Loucy (cell line): ENCODE data around the gene EPHA8.

Source experiments
- H2AFZ ChIP-seq: fragments of 200-600 bp; sonication (generic); 2 replicates; pipeline ENCODE4 v1.6.0; 2016; ENCODE audit warnings: antibody characterized with exemption, mild to moderate bottlenecking, low read length, moderate library complexity
- H3F3A ChIP-seq: fragments of 200-600 bp; 2 replicates; pipeline ENCODE4 v1.6.0; 2016; ENCODE audit warnings: antibody characterized with exemption, low read depth, mild to moderate bottlenecking
- H3K27me3 ChIP-seq: fragments of 200-600 bp; sonication (generic); 2 replicates; pipeline ENCODE4 v1.6.1; 2014; ENCODE audit warnings: low read length, mild to moderate bottlenecking; ENCODE audit not compliant: insufficient read depth, poor library complexity, severe bottlenecking
- H3K36me3 ChIP-seq: fragments of 200-600 bp; sonication (generic); 2 replicates; pipeline ENCODE4 v1.6.1; 2016; ENCODE audit warnings: low read length; ENCODE audit not compliant: insufficient read depth
- H3K4me1 ChIP-seq: fragments of 200-600 bp; sonication (generic); 2 replicates; pipeline ENCODE4 v1.5.1; 2014; ENCODE audit warnings: low read length, mild to moderate bottlenecking; ENCODE audit not compliant: insufficient read depth, poor library complexity, severe bottlenecking
- H3K4me2 ChIP-seq: fragments of 200-600 bp; sonication (generic); 2 replicates; pipeline ENCODE4 v1.6.0; 2014; ENCODE audit warnings: antibody characterized with exemption, low read length, low read depth, mild to moderate bottlenecking; ENCODE audit not compliant: poor library complexity, severe bottlenecking
- H3K4me3 ChIP-seq: fragments of 200-600 bp; sonication (generic); 2 replicates; pipeline ENCODE4 v1.5.1; 2014; ENCODE audit warnings: low read length, mild to moderate bottlenecking, mixed read lengths; ENCODE audit not compliant: poor library complexity, severe bottlenecking
- H3K79me2 ChIP-seq: fragments of 200-600 bp; sonication (generic); 2 replicates; pipeline ENCODE4 v1.6.1; 2014; ENCODE audit warnings: low read length; ENCODE audit not compliant: insufficient read depth
- H3K9ac ChIP-seq: fragments of 200-600 bp; sonication (generic); 2 replicates; pipeline ENCODE4 v1.6.0; 2014; ENCODE audit warnings: mild to moderate bottlenecking, low read depth, low read length, moderate library complexity; ENCODE audit not compliant: poor library complexity, severe bottlenecking
- H3K9me2 ChIP-seq: fragments of 200-600 bp; sonication (generic); replicated peaks from 2 replicates; pipeline ENCODE4 v1.6.1; 2016; ENCODE audit warnings: low read depth, low read length, mixed read lengths
- H3K9me3 ChIP-seq: fragments of 200-600 bp; sonication (generic); 2 replicates; pipeline ENCODE4 v1.6.1; 2014; ENCODE audit warnings: mild to moderate bottlenecking, antibody characterized with exemption, low read length, low read depth; ENCODE audit not compliant: insufficient read depth
- H4K20me1 ChIP-seq: fragments of 200-600 bp; sonication (generic); 2 replicates; pipeline ENCODE4 v1.6.0; 2014; ENCODE audit warnings: antibody characterized with exemption, low read length, mild to moderate bottlenecking; ENCODE audit not compliant: insufficient read depth, poor library complexity, severe bottlenecking
- CTCF ChIP-seq: fragments of 200-600 bp; sonication (generic); conservative IDR thresholded peaks from 2 replicates; pipeline ENCODE4 v1.5.1; 2014; ENCODE audit warnings: mild to moderate bottlenecking, antibody characterized with exemption, low read length
- EZH2phosphoT487 ChIP-seq: fragments of 200-600 bp; IDR thresholded peaks from 2 replicates; pipeline ENCODE4 v1.6.1; 2018; ENCODE audit warnings: antibody characterized with exemption, mild to moderate bottlenecking, moderate library complexity, borderline replicate concordance

EPHA8 gene

GRCh38 chr1:22587247-22587646, 24.0 kb downstream of the EPHA8 start:
- H2AFZ ChIP-seq = no peak overlapping the region
- H3K4me1 ChIP-seq = no peaks in the 10 kb centered on the region
- no peaks in the 10 kb centered on the region for H3F3A ChIP-seq
- H3K9ac ChIP-seq = no peak overlapping the region
- H3K9me2 ChIP-seq = no peaks in the 10 kb centered on the region
- TF ChIP-seq EZH2phosphoT487 = no peak
- TF ChIP-seq CTCF = no peak
- no peaks in the 10 kb centered on the region for H3K9me3 ChIP-seq
- no peaks in the 10 kb centered on the region for H3K36me3 ChIP-seq
- H3K4me2 ChIP-seq = no peak overlapping the region
- H3K79me2 ChIP-seq = no peaks in the 10 kb centered on the region
- no peaks in the 10 kb centered on the region for H4K20me1 ChIP-seq
- no peak overlapping the region for H3K4me3 ChIP-seq
- no peaks in the 10 kb centered on the region for H3K27me3 ChIP-seq

- no peaks in the 10 kb centered on the region for H3K9me2 ChIP-seq
- no peak overlapping the region for H3K4me3 ChIP-seq
- H3K4me1 ChIP-seq = no peaks in the 10 kb centered on the region
- no peak for TF ChIP-seq EZH2phosphoT487
- TF ChIP-seq CTCF = no peak
- no peak overlapping the region for H3K9ac ChIP-seq
- no peaks in the 10 kb centered on the region for H3K36me3 ChIP-seq
- no peaks in the 10 kb centered on the region for H3K79me2 ChIP-seq
- no peaks in the 10 kb centered on the region for H3K9me3 ChIP-seq
- H3K4me2 ChIP-seq = no peak overlapping the region
- H2AFZ ChIP-seq = no peak overlapping the region
- no peaks in the 10 kb centered on the region for H4K20me1 ChIP-seq
- H3F3A ChIP-seq = no peaks in the 10 kb centered on the region
- no peaks in the 10 kb centered on the region for H3K27me3 ChIP-seq
Measured at GRCh38 chr1:22588899-22589422, 25.7 kb downstream of the EPHA8 start.

- Histone ChIP-seq H3K9me2 (no peaks in the 10 kb centered on the region), H2AFZ (no peak overlapping the region), H3F3A (no peaks in the 10 kb centered on the region), H3K4me3 (no peak overlapping the region), H3K4me1 (no peaks in the 10 kb centered on the region), H3K36me3 (no peaks in the 10 kb centered on the region), H4K20me1 (no peaks in the 10 kb centered on the region), H3K27me3 (no peaks in the 10 kb centered on the region), H3K79me2 (no peaks in the 10 kb centered on the region), H3K9me3 (no peaks in the 10 kb centered on the region), H3K9ac (no peak overlapping the region), H3K4me2 (no peak overlapping the region)
- no peak for TF ChIP-seq EZH2phosphoT487
- TF ChIP-seq CTCF = no peak
Measured at GRCh38 chr1:22591576-22591975, 28.3 kb downstream of the EPHA8 start.
